T-helper 1 cell treated with Interleukin-12 subunit alpha and Interleukin-12 subunit beta and Interleukin-4 antibody, amounts not matched to agents 30 μg/mL and 1 μg/mL, for 36 hours (primary cell): ENCODE measurements around the gene MEAK7.

Source experiments
- H3K27ac Mint-ChIP-seq: one replicate; pipeline ENCODE4 v1.8.0; 2021; ENCODE audit warnings: mild to moderate bottlenecking, mixed read lengths
- H3K27me3 Mint-ChIP-seq: one replicate; pipeline ENCODE4 v1.8.0; 2021; ENCODE audit warnings: low read depth, mixed read lengths
- H3K36me3 Mint-ChIP-seq: one replicate; pipeline ENCODE4 v1.8.0; 2021; ENCODE audit warnings: low read depth, mixed read lengths
- H3K4me1 Mint-ChIP-seq: one replicate; pipeline ENCODE4 v1.8.0; 2021; ENCODE audit warnings: low read depth, mixed read lengths
- H3K4me3 Mint-ChIP-seq: one replicate; pipeline ENCODE4 v1.8.0; 2021; ENCODE audit warnings: mild to moderate bottlenecking, moderate library complexity, mixed read lengths
- H3K9me3 Mint-ChIP-seq: one replicate; pipeline ENCODE4 v1.8.0; 2021; ENCODE audit warnings: mixed read lengths

MEAK7 gene

GRCh38 chr16:84498223-84498610 is 6.2 kb downstream of the MEAK7 start:
- H3K9me3 Mint-ChIP-seq: peaks cover 12% of the 10 kb centered on the region
- H3K27me3 Mint-ChIP-seq: no peaks in the 10 kb centered on the region
- H3K4me1 Mint-ChIP-seq: no peaks in the 10 kb centered on the region
- H3K27ac Mint-ChIP-seq: no peak overlapping the region
- no peak overlapping the region for H3K4me3 Mint-ChIP-seq
- H3K36me3 Mint-ChIP-seq: peaks cover 46% of the 10 kb centered on the region

DNA sequence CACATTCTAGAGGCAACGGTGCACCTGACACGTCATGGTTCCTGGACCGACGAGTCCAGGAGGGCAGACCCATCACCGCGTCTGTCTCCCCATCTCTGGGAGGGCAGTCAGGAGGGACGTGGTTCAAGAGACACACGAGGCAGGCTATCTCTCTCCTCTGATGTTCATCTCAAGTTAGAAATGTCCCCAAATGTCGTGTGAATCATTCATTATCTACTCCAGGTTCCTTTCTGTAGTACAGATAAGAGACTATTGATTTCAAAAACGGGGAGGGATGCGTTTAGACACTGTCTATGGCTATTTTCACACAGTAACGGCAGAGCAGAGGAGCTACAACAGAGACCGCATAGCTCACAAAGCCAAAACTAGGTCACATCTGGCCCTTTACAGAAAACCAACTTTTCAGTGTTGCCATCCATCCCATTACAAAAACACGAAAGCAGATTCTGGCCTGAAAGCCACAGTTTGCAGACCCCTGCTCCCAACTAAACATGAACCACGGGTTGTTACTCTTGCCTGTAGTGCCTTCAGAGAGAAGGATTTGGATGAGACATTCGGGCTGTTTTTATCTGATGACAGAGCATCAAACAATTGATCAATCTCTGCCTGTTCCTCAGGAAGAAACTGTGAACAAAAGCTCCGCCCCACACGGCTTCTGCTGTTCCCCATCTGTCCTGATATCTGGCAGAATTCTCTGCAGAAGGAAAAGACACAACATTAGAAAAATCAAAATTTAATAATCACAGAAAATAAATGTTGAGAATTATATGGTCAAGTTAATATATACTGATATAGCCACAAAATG is 6.8 kb downstream of the MEAK7 start:
- no peak overlapping the region for H3K27ac Mint-ChIP-seq
- H3K4me1 Mint-ChIP-seq: no peaks in the 10 kb centered on the region
- H3K9me3 Mint-ChIP-seq: peaks cover 17% of the 10 kb centered on the region
- H3K4me3 Mint-ChIP-seq: no peak overlapping the region
- H3K36me3 Mint-ChIP-seq: peaks cover 50% of the 10 kb centered on the region
- no peaks in the 10 kb centered on the region for H3K27me3 Mint-ChIP-seq

- peaks cover 17% of the 10 kb centered on the region for H3K9me3 Mint-ChIP-seq
- H3K4me1 Mint-ChIP-seq: no peaks in the 10 kb centered on the region
- H3K4me3 Mint-ChIP-seq: no peak overlapping the region
- H3K36me3 Mint-ChIP-seq: peaks cover 50% of the 10 kb centered on the region
- H3K27ac Mint-ChIP-seq: no peak overlapping the region
- H3K27me3 Mint-ChIP-seq: no peaks in the 10 kb centered on the region
These were observed 7.5 kb downstream of the MEAK7 start for GRCh38 chr16:84496991-84497390.

GRCh38 chr16:84495506-84495905 is 9.0 kb downstream of the MEAK7 start:
- H3K36me3 Mint-ChIP-seq: peaks cover 58% of the 10 kb centered on the region
- H3K27ac Mint-ChIP-seq: no peak overlapping the region
- H3K27me3 Mint-ChIP-seq: no peaks in the 10 kb centered on the region

DNA sequence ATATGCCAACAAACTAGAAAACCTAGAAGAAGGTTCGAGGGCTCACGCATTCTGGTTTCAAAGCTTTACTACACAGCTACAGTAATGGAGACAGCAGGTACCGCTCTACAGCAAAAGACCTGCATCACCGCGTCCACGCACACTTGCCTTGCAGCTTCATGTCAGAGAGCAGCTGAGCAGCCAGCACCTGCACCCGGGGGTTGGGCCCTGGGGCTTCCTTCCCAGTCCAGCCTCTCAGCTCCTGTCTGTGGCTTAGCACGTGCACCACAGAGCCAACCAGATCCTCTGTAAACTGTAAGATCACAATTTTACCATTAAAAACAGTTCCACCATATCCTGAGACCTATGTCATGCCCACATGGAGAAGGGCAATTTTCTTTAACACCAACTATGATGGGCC is 15.3 kb downstream of the MEAK7 start:
- H3K27ac Mint-ChIP-seq: no peak overlapping the region
- H3K36me3 Mint-ChIP-seq: peaks cover 47% of the 10 kb centered on the region
- H3K9me3 Mint-ChIP-seq: peaks cover 8% of the 10 kb centered on the region
- H3K27me3 Mint-ChIP-seq: no peaks in the 10 kb centered on the region
- H3K4me3 Mint-ChIP-seq: no peak overlapping the region
- H3K4me1 Mint-ChIP-seq: peaks cover 5% of the 10 kb centered on the region

More at GRCh38 chr16:84495506-84495905, 9.0 kb downstream of the MEAK7 start:
- H3K4me3 Mint-ChIP-seq: no peak overlapping the region
- peaks cover 17% of the 10 kb centered on the region for H3K9me3 Mint-ChIP-seq
- H3K4me1 Mint-ChIP-seq: no peaks in the 10 kb centered on the region

DNA sequence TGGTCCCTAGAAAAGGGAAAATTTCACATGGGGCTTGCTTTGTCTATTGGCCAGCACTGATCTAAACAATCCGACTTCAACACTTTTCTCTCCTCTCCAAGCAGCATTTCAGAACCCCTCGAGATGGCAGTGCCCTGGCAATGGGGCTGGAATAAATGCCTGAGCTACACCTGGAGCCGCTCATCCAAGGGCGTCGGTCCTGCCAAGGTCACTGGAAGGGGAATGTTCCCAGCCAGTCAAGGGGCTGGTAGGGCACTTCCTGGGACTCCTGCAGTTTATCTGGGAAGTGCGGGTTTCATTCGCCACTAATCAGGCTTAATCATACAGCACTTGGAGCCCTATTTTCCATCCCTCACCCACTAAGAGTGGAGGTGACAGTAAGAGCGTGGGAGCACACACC is 17.1 kb downstream of the MEAK7 start:
- H3K27me3 Mint-ChIP-seq: no peaks in the 10 kb centered on the region
- H3K4me1 Mint-ChIP-seq: peaks cover 5% of the 10 kb centered on the region
- no peaks in the 10 kb centered on the region for H3K9me3 Mint-ChIP-seq
- no peak overlapping the region for H3K4me3 Mint-ChIP-seq
- H3K36me3 Mint-ChIP-seq: peaks cover 36% of the 10 kb centered on the region
- no peak overlapping the region for H3K27ac Mint-ChIP-seq

GRCh38 chr16:84486551-84487235 is 17.8 kb downstream of the MEAK7 start:
- Mint-ChIP-seq H3K36me3 (peaks cover 34% of the 10 kb centered on the region), H3K27ac (no peak overlapping the region), H3K4me1 (peaks cover 5% of the 10 kb centered on the region), H3K9me3 (no peaks in the 10 kb centered on the region), H3K4me3 (no peak overlapping the region), H3K27me3 (no peaks in the 10 kb centered on the region)

DNA sequence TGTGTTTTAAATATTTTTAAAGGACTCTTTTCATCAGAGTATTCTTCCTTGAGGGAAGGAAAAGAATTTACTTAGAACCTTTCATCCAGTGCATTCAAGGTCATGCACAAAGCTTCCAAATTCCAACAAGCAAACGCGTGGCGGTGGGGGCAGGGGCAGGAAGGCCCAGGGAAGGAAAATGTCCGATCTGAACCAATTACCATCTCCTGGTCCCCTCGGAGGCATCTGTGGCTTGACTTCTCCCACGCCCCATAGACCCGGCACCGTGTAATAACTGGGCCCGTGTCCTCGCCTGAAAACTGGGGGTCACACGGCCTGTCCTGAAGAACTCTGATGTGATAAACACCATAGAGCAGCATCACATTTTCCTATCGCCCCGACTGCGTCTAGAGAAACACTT is 18.3 kb downstream of the MEAK7 start:
- no peak overlapping the region for H3K4me3 Mint-ChIP-seq
- H3K27ac Mint-ChIP-seq: no peak overlapping the region
- H3K4me1 Mint-ChIP-seq: peaks cover 5% of the 10 kb centered on the region
- no peaks in the 10 kb centered on the region for H3K9me3 Mint-ChIP-seq
- peaks cover 34% of the 10 kb centered on the region for H3K36me3 Mint-ChIP-seq
- no peaks in the 10 kb centered on the region for H3K27me3 Mint-ChIP-seq

DNA sequence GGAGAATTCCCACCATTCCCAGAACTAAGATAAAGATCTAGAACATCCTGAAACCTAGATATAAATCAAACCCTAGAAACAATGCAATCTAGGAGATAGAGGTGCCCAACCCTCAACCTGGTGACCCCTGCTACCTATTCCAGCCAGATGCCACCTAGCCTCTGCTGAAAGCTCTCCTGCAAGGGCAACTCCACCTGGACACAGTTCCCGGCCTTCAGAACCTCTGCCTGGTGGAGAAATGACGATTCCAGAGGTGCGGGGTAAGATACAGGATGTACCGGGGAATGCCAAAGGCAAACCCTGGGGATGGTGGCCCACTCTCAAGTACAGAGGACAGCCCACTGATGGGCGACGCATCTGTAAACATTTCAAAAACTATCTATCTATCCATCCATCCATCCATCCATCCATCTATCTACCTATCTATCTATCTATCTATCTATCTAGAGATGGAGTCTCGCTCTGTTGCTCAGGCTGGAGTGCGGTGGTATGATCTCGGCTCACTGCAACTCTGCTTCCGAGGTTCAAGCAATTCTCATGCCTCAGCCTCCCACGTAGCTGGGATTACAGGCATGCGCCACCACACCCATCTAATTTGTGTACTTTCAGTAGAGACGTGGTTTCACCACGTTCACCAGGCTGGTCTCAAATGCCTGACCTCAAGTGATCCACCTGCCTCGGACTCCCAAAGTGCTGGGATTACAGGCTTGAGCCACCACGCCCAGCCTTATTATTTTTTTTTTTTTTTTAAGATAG is 19.0 kb downstream of the MEAK7 start:
- Mint-ChIP-seq H3K4me3 (no peak overlapping the region), H3K27me3 (no peaks in the 10 kb centered on the region), H3K4me1 (peaks cover 5% of the 10 kb centered on the region), H3K36me3 (peaks cover 28% of the 10 kb centered on the region), H3K9me3 (no peaks in the 10 kb centered on the region), H3K27ac (no peak overlapping the region)

- no peak overlapping the region for H3K4me3 Mint-ChIP-seq
- no peaks in the 10 kb centered on the region for H3K27me3 Mint-ChIP-seq
- no peak overlapping the region for H3K27ac Mint-ChIP-seq
- H3K36me3 Mint-ChIP-seq: peaks cover 24% of the 10 kb centered on the region
- H3K9me3 Mint-ChIP-seq: no peaks in the 10 kb centered on the region
- peaks cover 3% of the 10 kb centered on the region for H3K4me1 Mint-ChIP-seq
These were observed 19.7 kb downstream of the MEAK7 start for GRCh38 chr16:84484579-84485254.

DNA sequence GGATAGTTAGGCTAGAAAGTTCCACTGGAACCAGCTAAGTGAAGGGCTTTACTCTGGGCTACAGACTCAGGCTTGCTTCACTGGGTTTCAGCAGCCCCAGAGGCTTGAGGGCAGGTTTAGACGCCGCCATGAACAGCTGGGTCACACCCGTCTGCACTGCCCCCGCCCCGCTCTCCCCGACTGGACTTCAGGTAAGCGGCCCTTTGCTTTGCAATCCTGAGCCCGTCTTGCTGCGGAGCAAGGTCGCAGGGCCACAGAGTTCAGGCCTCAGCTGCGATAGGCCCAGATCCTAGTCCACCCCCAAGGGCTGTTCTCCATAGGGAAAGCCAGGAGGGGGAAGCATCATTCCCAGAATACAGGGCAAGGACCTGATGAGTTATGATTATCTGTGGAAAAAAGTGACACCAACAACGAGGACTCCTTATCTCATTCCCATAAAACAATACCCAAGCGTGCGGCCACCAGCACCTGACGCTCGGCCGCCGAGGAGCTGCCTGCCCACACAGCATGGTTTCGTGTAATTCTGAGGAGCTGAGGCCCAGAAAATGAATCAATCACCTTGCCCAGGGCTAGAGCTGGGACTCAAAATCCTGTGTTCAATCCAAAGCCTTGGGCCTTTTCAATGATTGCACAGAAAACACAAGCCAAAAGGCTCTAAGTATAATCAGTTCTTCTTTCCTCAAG is 20.4 kb downstream of the MEAK7 start:
- H3K4me3 Mint-ChIP-seq: no peak overlapping the region
- H3K36me3 Mint-ChIP-seq: peaks cover 23% of the 10 kb centered on the region
- H3K27me3 Mint-ChIP-seq: no peaks in the 10 kb centered on the region
- no peaks in the 10 kb centered on the region for H3K4me1 Mint-ChIP-seq
- no peaks in the 10 kb centered on the region for H3K9me3 Mint-ChIP-seq
- H3K27ac Mint-ChIP-seq: no peak overlapping the region

DNA sequence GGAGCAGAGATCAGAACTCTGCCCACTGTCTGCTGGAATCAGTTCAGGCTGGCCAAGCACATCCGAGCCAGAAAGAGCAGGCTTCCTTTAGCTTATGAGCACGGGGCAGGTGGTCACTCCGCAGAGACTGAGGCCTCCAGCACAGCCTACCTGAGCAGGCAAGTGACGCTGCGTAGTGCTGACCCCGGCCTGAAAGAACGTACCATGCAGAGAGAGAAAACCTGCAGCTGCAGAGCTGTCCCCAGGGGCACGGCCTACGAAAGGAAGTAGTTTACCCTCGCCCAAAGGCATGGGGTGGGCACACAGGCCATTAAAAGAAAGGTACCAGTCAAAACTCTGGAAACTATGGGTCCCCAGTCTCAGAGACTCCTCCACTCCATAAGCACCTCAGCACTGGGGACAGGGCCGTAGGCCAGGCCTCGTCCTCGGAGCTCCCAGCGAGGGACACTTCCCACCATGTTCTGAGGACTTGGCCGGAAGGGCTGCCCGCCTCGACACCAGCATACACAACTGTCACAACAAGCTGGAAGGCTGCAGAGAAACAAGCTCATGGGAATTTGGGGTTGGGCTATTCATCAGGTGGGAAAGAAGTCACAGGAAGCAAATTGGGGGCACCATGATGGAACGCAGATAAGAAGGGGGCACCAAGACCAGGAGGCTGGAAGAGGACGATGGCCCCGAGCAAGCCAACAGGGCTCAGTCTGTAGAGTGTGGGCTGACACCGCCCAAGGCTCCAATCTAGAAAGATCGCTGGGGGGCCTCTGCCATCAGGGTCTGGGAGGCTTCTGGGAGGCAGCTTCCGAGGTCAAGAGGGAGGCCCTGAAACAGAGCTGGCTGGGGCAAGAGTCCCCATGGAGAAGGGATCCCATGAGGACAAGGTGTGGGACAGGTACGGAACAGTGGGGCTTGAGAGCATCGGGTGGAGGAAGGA is 21.2 kb downstream of the MEAK7 start:
- Mint-ChIP-seq H3K36me3 (peaks cover 23% of the 10 kb centered on the region), H3K27me3 (no peaks in the 10 kb centered on the region), H3K9me3 (no peaks in the 10 kb centered on the region), H3K4me1 (no peaks in the 10 kb centered on the region), H3K4me3 (no peak overlapping the region), H3K27ac (no peak overlapping the region)
